HUDEP-2 (cell line): Measurements from ENCODE around the gene KIR2DL1.
"Not testable (repeated sequence)": the region's sequence is repeated elsewhere in the genome, so short reads cannot be mapped to it uniquely, and the experiment has no call there.

Experiments used
- DNase-seq, 76 experiments: peaks; one replicate each; lab custom pipeline; 2025; ENCODE audit not compliant: unreplicated experiment in 76 of 76; lab: John Stamatoyannopoulos, UW

Gene KIR2DL1

GRCh38 chr19:54771018-54771960, 1.7 kb downstream of the KIR2DL1 start:
- DNase-seq: not testable (repeated sequence)

GRCh38 chr19:54772666-54773065, 3.1 kb downstream of the KIR2DL1 start:
- not testable (repeated sequence) for DNase-seq

DNA sequence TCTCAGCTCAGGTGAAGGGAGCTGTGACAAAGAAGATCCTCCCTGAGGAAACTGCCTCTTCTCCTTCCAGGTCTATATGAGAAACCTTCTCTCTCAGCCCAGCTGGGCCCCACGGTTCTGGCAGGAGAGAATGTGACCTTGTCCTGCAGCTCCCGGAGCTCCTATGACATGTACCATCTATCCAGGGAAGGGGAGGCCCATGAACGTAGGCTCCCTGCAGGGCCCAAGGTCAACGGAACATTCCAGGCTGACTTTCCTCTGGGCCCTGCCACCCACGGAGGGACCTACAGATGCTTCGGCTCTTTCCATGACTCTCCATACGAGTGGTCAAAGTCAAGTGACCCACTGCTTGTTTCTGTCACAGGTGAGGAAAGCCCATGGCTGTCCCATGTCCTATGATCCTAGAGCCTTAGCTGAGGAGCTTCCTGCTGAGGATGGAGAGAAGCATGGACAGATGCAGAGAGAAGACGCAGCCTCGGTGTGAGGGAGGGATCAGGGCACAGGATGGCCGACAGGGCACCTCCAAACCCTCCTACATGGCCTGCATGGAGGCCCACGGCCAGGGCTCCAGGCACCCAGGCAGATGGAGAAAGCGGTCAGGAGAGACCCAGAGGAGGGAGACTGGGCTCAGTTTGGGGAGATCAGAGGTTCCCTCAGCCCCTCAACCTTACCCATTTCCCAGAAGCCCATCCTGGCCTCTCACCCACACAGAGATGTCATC, 5.7 kb downstream of the KIR2DL1 start:
- not testable (repeated sequence) for DNase-seq

- not testable (repeated sequence) for DNase-seq
These were observed 6.2 kb downstream of the KIR2DL1 start for GRCh38 chr19:54775830-54776229.

GRCh38 chr19:54777851-54778250, 8.3 kb downstream of the KIR2DL1 start:
- not testable (repeated sequence) for DNase-seq

- not testable (repeated sequence) for DNase-seq
These were observed 9.3 kb downstream of the KIR2DL1 start for GRCh38 chr19:54778896-54779295.

- not testable (repeated sequence) for DNase-seq
These were observed 13.3 kb downstream of the KIR2DL1 start for GRCh38 chr19:54782916-54783315.

- DNase-seq: not testable (repeated sequence)
These were observed 16.6 kb downstream of the KIR2DL1 start for GRCh38 chr19:54786091-54786723.

GRCh38 chr19:54788154-54788553, 18.6 kb downstream of the KIR2DL1 start:
- DNase-seq: not testable (repeated sequence)

DNA sequence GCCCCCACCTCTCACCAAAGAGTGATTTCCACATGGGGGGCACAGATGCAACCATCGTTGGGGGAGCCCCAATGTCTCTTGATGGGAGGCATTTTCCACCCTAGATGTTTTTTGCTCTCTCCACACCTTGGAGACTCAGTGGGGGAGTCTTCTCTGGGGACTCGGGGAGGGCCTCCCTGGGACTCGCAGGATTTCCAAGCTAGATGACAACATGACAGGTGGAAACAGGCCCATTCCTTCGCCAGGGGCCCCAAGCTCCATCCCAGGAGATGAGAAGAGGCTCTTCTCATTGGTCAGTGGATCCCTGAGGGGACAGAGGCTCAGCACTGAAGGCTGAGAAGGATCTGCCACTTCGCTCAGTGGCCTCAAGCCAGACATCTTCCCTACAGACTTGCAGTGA, 21.1 kb downstream of the KIR2DL1 start:
- DNase-seq: no peak

- no peak for DNase-seq
These were observed 21.9 kb downstream of the KIR2DL1 start for GRCh38 chr19:54791476-54791875.

DNA sequence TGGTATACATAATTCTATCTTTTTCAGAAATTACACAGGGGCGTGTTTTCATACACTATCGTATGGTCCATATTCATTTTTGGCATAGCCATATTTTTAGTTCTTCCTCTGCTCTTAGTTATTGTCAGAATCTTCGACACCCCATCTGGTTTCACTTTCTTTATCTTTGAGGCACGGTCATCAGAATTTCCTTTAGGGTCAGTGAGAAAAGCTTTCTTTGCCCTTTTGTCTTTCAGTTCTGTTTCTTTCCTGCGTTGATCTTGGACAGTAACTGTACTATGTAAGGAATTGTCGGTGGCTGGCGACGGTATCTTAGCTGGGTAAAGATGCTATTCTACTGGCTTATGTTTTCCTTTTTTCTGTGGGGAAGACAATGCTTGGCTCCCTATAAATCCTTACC, 23.2 kb downstream of the KIR2DL1 start:
- DNase-seq: no peak

- no peak for DNase-seq
These were observed 26.2 kb downstream of the KIR2DL1 start for GRCh38 chr19:54795758-54796157.

DNA sequence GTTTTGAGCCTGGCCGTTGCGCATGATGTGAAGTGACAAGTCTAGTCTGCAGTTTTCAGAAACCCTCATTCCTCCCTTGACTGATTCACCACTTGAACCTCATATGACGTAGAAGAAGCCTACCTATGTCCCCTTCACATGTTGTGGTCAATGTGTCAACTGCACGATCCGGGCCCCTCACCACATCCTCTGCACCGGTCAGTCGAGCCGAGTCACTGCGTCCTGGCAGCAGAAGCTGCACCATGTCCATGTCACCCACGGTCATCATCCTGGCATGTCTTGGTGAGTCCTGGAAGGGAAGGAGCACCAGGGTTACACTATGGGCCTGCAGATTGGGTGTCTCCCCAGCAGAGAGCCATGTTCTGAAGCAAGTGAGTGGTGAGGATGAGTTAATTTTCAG, 33.8 kb downstream of the KIR2DL1 start, which contains the start of gene KIR2DL4:
Gene KIR2DL4, plus strand, starts transcription at position 201 of the 400 bp plus-strand sequence. Its CDS starts 42 bp downstream, at position 243.
- DNase-seq: no peak

DNA sequence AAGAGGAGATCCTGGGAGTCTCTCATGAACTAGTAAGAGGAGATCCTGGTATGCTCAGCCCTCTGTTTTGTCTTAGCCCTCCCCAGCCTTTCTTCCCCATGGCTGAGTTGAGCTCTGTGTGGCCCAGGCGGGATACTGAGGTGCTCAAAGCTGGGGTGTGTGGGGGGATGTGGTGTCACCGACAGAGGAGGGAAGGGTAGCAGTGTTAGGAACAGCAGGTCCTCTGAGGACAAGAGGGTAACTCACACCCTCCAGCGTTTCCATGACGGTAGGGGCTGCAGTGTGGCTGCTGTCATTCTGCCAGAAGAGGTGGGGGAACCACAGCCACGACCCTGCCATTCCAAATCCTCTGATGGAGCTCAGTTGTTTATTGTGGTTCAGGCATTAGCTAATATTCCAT, 34.5 kb downstream of the KIR2DL1 start:
- no peak for DNase-seq

DNA sequence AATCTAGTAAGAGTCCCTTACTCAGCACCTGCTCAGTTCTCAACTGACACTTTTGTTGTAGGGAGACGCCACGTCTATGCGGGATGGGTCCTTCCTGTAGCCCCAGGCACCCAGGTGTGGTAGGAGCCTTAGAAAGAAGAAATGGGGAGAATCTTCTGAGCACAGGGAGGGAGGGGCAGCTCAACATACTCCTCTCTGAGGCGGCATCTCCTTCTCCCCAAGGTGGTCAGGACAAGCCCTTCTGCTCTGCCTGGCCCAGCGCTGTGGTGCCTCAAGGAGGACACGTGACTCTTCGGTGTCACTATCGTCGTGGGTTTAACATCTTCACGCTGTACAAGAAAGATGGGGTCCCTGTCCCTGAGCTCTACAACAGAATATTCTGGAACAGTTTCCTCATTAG, 35.0 kb downstream of the KIR2DL1 start:
- no peak for DNase-seq

DNA sequence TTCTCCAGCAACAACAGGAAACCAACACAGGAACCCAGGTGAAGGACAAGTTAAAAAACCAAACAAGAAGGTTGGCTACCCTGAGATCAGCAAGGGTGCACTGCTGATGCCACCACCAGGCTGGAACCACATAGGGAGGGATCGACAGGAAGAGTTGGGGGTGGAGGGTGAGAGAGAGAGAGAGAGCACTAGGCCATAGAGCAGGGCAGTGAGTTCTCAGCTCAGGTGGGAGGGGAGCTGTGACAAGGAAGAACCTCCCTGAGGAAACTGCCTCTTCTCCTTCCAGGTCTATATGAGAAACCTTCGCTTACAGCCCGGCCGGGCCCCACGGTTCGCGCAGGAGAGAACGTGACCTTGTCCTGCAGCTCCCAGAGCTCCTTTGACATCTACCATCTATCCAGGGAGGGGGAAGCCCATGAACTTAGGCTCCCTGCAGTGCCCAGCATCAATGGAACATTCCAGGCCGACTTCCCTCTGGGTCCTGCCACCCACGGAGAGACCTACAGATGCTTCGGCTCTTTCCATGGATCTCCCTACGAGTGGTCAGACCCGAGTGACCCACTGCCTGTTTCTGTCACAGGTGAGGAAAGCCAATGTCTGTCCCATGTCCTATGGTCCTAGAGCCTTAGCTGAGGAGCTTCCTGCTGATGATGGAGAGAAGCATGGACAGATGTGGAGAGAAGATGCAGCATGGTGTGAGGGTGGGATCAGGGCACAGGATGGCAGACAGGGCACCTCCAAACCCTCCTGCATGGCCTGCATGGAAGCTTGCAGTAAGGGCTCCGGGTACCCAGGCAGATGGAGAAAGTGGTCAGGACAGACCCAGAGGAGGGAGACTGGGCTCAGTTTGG, 36.3 kb downstream of the KIR2DL1 start:
- DNase-seq: no peak

- DNase-seq: no peak
These were observed 36.9 kb downstream of the KIR2DL1 start for GRCh38 chr19:54806516-54806838.

GRCh38 chr19:54814571-54814970, 45.0 kb downstream of the KIR2DL1 start:
- not testable (repeated sequence) for DNase-seq

DNA sequence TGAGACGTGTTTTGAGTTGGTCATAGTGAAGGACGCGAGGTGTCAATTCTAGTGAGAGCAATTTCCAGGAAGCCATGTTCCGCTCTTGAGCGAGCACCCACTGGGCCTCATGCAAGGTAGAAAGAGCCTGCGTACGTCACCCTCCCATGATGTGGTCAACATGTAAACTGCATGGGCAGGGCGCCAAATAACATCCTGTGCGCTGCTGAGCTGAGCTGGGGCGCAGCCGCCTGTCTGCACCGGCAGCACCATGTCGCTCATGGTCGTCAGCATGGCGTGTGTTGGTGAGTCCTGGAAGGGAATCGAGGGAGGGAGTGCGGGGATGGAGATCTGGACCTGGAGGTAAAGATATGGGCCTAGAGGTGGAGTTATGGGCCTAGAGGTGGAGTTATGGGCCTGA, 46.7 kb downstream of the KIR2DL1 start, which contains the start of gene KIR3DL1:
Gene KIR3DL1, plus strand, starts transcription at position 218 of the 400 bp plus-strand sequence.
- not testable (repeated sequence) for DNase-seq
